Measurements from ENCODE around the gene ZNF536. TPM values are rescaled to one million over a fixed set of nuclear protein-coding genes. Genes with fewer than 3 reads are reported as not detected.

Gene ZNF536
- total RNA-seq, 2 donors from 2014 or later = not detected

- Mint-ChIP-seq H3K27ac (no peak overlapping the region), H3K4me1 (no peaks in the 10 kb centered on the region), H3K27me3 (no peaks in the 10 kb centered on the region), H3K4me3 (no peak overlapping the region), H3K36me3 (ENCODE audit: low read depth) (no peaks in the 10 kb centered on the region)
- no peak for DNase-seq
- no peak for ATAC-seq
- no peaks in the 10 kb centered on the region for H3K9me3 ChIP-seq (ENCODE audit: control insufficient read depth, low read length, poor library complexity, severe bottlenecking)
Measured at GRCh38 chr19:30565636-30566035, 193.5 kb downstream of the ZNF536 start.

GRCh38 chr19:30566681-30567420, 194.7 kb downstream of the ZNF536 start:
- no peak overlapping the region for H3K27ac Mint-ChIP-seq
- H3K4me3 Mint-ChIP-seq = no peak overlapping the region
- H3K36me3 Mint-ChIP-seq (ENCODE audit: low read depth) = no peaks in the 10 kb centered on the region
- H3K9me3 ChIP-seq (ENCODE audit: control insufficient read depth, low read length, poor library complexity, severe bottlenecking) = no peaks in the 10 kb centered on the region
- H3K4me1 Mint-ChIP-seq = no peaks in the 10 kb centered on the region
- DNase-seq = no peak
- no peak for ATAC-seq
- no peaks in the 10 kb centered on the region for H3K27me3 Mint-ChIP-seq

GRCh38 chr19:30567536-30568232, 195.5 kb downstream of the ZNF536 start:
- DNase-seq = no peak
- ATAC-seq = no peak
- Mint-ChIP-seq H3K36me3 (ENCODE audit: low read depth) (no peaks in the 10 kb centered on the region), H3K4me1 (no peaks in the 10 kb centered on the region), H3K27me3 (no peaks in the 10 kb centered on the region), H3K4me3 (no peak overlapping the region), H3K27ac (no peak overlapping the region)
- H3K9me3 ChIP-seq (ENCODE audit: control insufficient read depth, low read length, poor library complexity, severe bottlenecking) = no peaks in the 10 kb centered on the region

GRCh38 chr19:30570194-30570593, 198.0 kb downstream of the ZNF536 start:
- H3K27ac Mint-ChIP-seq = no peak overlapping the region
- no peak overlapping the region for H3K4me3 Mint-ChIP-seq
- peaks cover 1% of the 10 kb centered on the region for H3K27me3 Mint-ChIP-seq
- no peaks in the 10 kb centered on the region for H3K4me1 Mint-ChIP-seq
- H3K9me3 ChIP-seq (ENCODE audit: control insufficient read depth, low read length, poor library complexity, severe bottlenecking) = no peaks in the 10 kb centered on the region
- H3K36me3 Mint-ChIP-seq (ENCODE audit: low read depth) = no peaks in the 10 kb centered on the region
- no peak for DNase-seq
- no peak for ATAC-seq

- no peaks in the 10 kb centered on the region for H3K36me3 Mint-ChIP-seq (ENCODE audit: low read depth)
- H3K27me3 Mint-ChIP-seq = peaks cover 21% of the 10 kb centered on the region
- no peak overlapping the region for H3K27ac Mint-ChIP-seq
- H3K9me3 ChIP-seq (ENCODE audit: control insufficient read depth, low read length, poor library complexity, severe bottlenecking) = no peaks in the 10 kb centered on the region
- DNase-seq (no peak), ATAC-seq (no peak)
- H3K4me3 Mint-ChIP-seq = no peak overlapping the region
- H3K4me1 Mint-ChIP-seq = no peaks in the 10 kb centered on the region
Measured at GRCh38 chr19:30577551-30578105, 205.4 kb downstream of the ZNF536 start.

GRCh38 chr19:30579419-30579818, 207.2 kb downstream of the ZNF536 start:
- H3K27ac Mint-ChIP-seq = no peak overlapping the region
- DNase-seq (no peak), ATAC-seq (no peak)
- no peak overlapping the region for H3K4me3 Mint-ChIP-seq
- H3K4me1 Mint-ChIP-seq = no peaks in the 10 kb centered on the region
- peaks cover 21% of the 10 kb centered on the region for H3K27me3 Mint-ChIP-seq
- H3K36me3 Mint-ChIP-seq (ENCODE audit: low read depth) = no peaks in the 10 kb centered on the region
- H3K9me3 ChIP-seq (ENCODE audit: control insufficient read depth, low read length, poor library complexity, severe bottlenecking) = no peaks in the 10 kb centered on the region

- no peaks in the 10 kb centered on the region for H3K9me3 ChIP-seq (ENCODE audit: control insufficient read depth, low read length, poor library complexity, severe bottlenecking)
- no peak overlapping the region for H3K27ac Mint-ChIP-seq
- ATAC-seq (no peak), DNase-seq (no peak)
- no peak overlapping the region for H3K4me3 Mint-ChIP-seq
- no peaks in the 10 kb centered on the region for H3K4me1 Mint-ChIP-seq
- H3K36me3 Mint-ChIP-seq (ENCODE audit: low read depth) = no peaks in the 10 kb centered on the region
- peaks cover 15% of the 10 kb centered on the region for H3K27me3 Mint-ChIP-seq
Measured at GRCh38 chr19:30580673-30581072, 208.5 kb downstream of the ZNF536 start.

- H3K4me1 Mint-ChIP-seq = no peaks in the 10 kb centered on the region
- no peaks in the 10 kb centered on the region for H3K36me3 Mint-ChIP-seq (ENCODE audit: low read depth)
- H3K27me3 Mint-ChIP-seq = no peaks in the 10 kb centered on the region
- H3K27ac Mint-ChIP-seq = no peak overlapping the region
- DNase-seq = no peak
- no peak overlapping the region for H3K4me3 Mint-ChIP-seq
- no peaks in the 10 kb centered on the region for H3K9me3 ChIP-seq (ENCODE audit: control insufficient read depth, low read length, poor library complexity, severe bottlenecking)
- no peak for ATAC-seq
Measured at GRCh38 chr19:30584090-30584489, 211.9 kb downstream of the ZNF536 start.

- H3K9me3 ChIP-seq (ENCODE audit: control insufficient read depth, low read length, poor library complexity, severe bottlenecking) = no peaks in the 10 kb centered on the region
- ATAC-seq (no peak), DNase-seq (no peak)
- H3K27ac Mint-ChIP-seq = no peak overlapping the region
- H3K27me3 Mint-ChIP-seq = no peaks in the 10 kb centered on the region
- H3K4me3 Mint-ChIP-seq = no peak overlapping the region
- no peaks in the 10 kb centered on the region for H3K4me1 Mint-ChIP-seq
- no peaks in the 10 kb centered on the region for H3K36me3 Mint-ChIP-seq (ENCODE audit: low read depth)
Measured at GRCh38 chr19:30587869-30588268, 215.7 kb downstream of the ZNF536 start.

GRCh38 chr19:30590596-30591229, 218.5 kb downstream of the ZNF536 start:
- Mint-ChIP-seq H3K27ac (no peak overlapping the region), H3K27me3 (peaks cover 4% of the 10 kb centered on the region), H3K4me3 (no peak overlapping the region), H3K4me1 (peaks cover 2% of the 10 kb centered on the region), H3K36me3 (ENCODE audit: low read depth) (no peaks in the 10 kb centered on the region)
- ATAC-seq (no peak), DNase-seq (no peak)
- H3K9me3 ChIP-seq (ENCODE audit: control insufficient read depth, low read length, poor library complexity, severe bottlenecking) = no peaks in the 10 kb centered on the region

GRCh38 chr19:30593356-30593755, 221.2 kb downstream of the ZNF536 start:
- no peaks in the 10 kb centered on the region for H3K9me3 ChIP-seq (ENCODE audit: control insufficient read depth, low read length, poor library complexity, severe bottlenecking)
- H3K27ac Mint-ChIP-seq = no peak overlapping the region
- H3K27me3 Mint-ChIP-seq = peaks cover 18% of the 10 kb centered on the region
- no peaks in the 10 kb centered on the region for H3K36me3 Mint-ChIP-seq (ENCODE audit: low read depth)
- no peak overlapping the region for H3K4me3 Mint-ChIP-seq
- H3K4me1 Mint-ChIP-seq = peaks cover 2% of the 10 kb centered on the region
- no peak for ATAC-seq
- DNase-seq = no peak

- Mint-ChIP-seq H3K27ac (no peak overlapping the region), H3K27me3 (peaks cover 18% of the 10 kb centered on the region), H3K4me1 (peaks cover 2% of the 10 kb centered on the region), H3K4me3 (no peak overlapping the region), H3K36me3 (ENCODE audit: low read depth) (no peaks in the 10 kb centered on the region)
- ATAC-seq = no peak
- no peak for DNase-seq
- H3K9me3 ChIP-seq (ENCODE audit: control insufficient read depth, low read length, poor library complexity, severe bottlenecking) = no peaks in the 10 kb centered on the region
Measured at GRCh38 chr19:30593975-30594745, 222.0 kb downstream of the ZNF536 start.

- Mint-ChIP-seq H3K27me3 (peaks cover 18% of the 10 kb centered on the region), H3K4me1 (peaks cover 2% of the 10 kb centered on the region), H3K4me3 (no peak overlapping the region), H3K36me3 (ENCODE audit: low read depth) (no peaks in the 10 kb centered on the region), H3K27ac (no peak overlapping the region)
- ATAC-seq = no peak
- no peak for DNase-seq
- no peaks in the 10 kb centered on the region for H3K9me3 ChIP-seq (ENCODE audit: control insufficient read depth, low read length, poor library complexity, severe bottlenecking)
Measured at GRCh38 chr19:30596268-30596667, 224.1 kb downstream of the ZNF536 start.
